Measurements from ENCODE around the gene MCC. TPM values are rescaled to one million over a fixed set of nuclear protein-coding genes. Genes with fewer than 3 reads are reported as not detected.

Gene MCC
- total RNA-seq, 1 donor from 2014 or later, result 2.5 TPM

GRCh38 chr5:113106821-113107220 is 381.4 kb downstream of the MCC start:
- H3K36me3 Mint-ChIP-seq, result no peaks in the 10 kb centered on the region
- no peak overlapping the region for H3K4me3 ChIP-seq

GRCh38 chr5:113105693-113106280 is 382.5 kb downstream of the MCC start:
- Histone ChIP-seq H4K20me1 (ENCODE audit: low read depth) (no peaks in the 10 kb centered on the region), H3F3A (ENCODE audit: low read depth) (no peaks in the 10 kb centered on the region), H3K36me3 (no peaks in the 10 kb centered on the region), H3K79me2 (ENCODE audit: low read depth) (no peaks in the 10 kb centered on the region), H3K9me3 (ENCODE audit: low read depth) (no peaks in the 10 kb centered on the region), H3K9ac (no peak overlapping the region), H3K27me3 (no peaks in the 10 kb centered on the region), H3K4me2 (no peak overlapping the region), H3K4me1 (no peaks in the 10 kb centered on the region), H3K4me3 (no peak overlapping the region), H3K27ac (no peak overlapping the region), H2AFZ (replicated peaks) (no peak overlapping the region)
- Mint-ChIP-seq H3K4me1 (no peaks in the 10 kb centered on the region), H3K9me3 (no peaks in the 10 kb centered on the region), H3K27me3 (ENCODE audit: insufficient read depth, low read depth) (peaks cover 2% of the 10 kb centered on the region), H3K4me3 (no peak overlapping the region), H3K27ac (no peak overlapping the region), H3K36me3 (no peaks in the 10 kb centered on the region)
- no peak for TF ChIP-seq CTCF (IDR thresholded peaks at IDR 0.05)
- TF ChIP-seq EZH2phosphoT487 (IDR thresholded peaks at IDR 0.05), result no peak
- no peak for TF ChIP-seq EZH2 (IDR thresholded peaks at IDR 0.05)
- no peak for DNase-seq (ENCODE audit: low spot score)

More at GRCh38 chr5:113106821-113107220, 381.4 kb downstream of the MCC start:
- Histone ChIP-seq H3K79me2 (ENCODE audit: low read depth) (no peaks in the 10 kb centered on the region), H3K9me3 (ENCODE audit: low read depth) (no peaks in the 10 kb centered on the region), H3K4me1 (no peaks in the 10 kb centered on the region), H3K9ac (no peak overlapping the region), H3K4me2 (no peak overlapping the region), H3K36me3 (no peaks in the 10 kb centered on the region), H2AFZ (replicated peaks) (no peak overlapping the region), H3K27me3 (no peaks in the 10 kb centered on the region), H3F3A (ENCODE audit: low read depth) (no peaks in the 10 kb centered on the region), H3K27ac (no peak overlapping the region), H4K20me1 (ENCODE audit: low read depth) (no peaks in the 10 kb centered on the region)
- TF ChIP-seq EZH2phosphoT487 (IDR thresholded peaks at IDR 0.05) (no peak), CTCF (IDR thresholded peaks at IDR 0.05) (no peak), EZH2 (IDR thresholded peaks at IDR 0.05) (no peak)
- no peak for DNase-seq (ENCODE audit: low spot score)
- no peaks in the 10 kb centered on the region for H3K4me1 Mint-ChIP-seq
- no peaks in the 10 kb centered on the region for H3K27me3 Mint-ChIP-seq (ENCODE audit: insufficient read depth, low read depth)
- H3K9me3 Mint-ChIP-seq, result no peaks in the 10 kb centered on the region
- H3K27ac Mint-ChIP-seq, result no peak overlapping the region
- no peak overlapping the region for H3K4me3 Mint-ChIP-seq

GRCh38 chr5:113103330-113103729 is 384.9 kb downstream of the MCC start:
- Histone ChIP-seq H4K20me1 (ENCODE audit: low read depth) (no peaks in the 10 kb centered on the region), H3K4me1 (peaks cover 7% of the 10 kb centered on the region), H3F3A (ENCODE audit: low read depth) (no peaks in the 10 kb centered on the region), H3K9ac (no peak overlapping the region), H3K27ac (no peak overlapping the region), H3K79me2 (ENCODE audit: low read depth) (no peaks in the 10 kb centered on the region), H3K4me3 (no peak overlapping the region), H3K4me2 (no peak overlapping the region), H3K36me3 (no peaks in the 10 kb centered on the region), H3K27me3 (no peaks in the 10 kb centered on the region), H2AFZ (replicated peaks) (no peak overlapping the region), H3K9me3 (ENCODE audit: low read depth) (no peaks in the 10 kb centered on the region)
- no peaks in the 10 kb centered on the region for H3K9me3 Mint-ChIP-seq
- no peak overlapping the region for H3K4me3 Mint-ChIP-seq
- H3K27me3 Mint-ChIP-seq (ENCODE audit: insufficient read depth, low read depth), result peaks cover 4% of the 10 kb centered on the region
- DNase-seq (ENCODE audit: low spot score), result no peak
- peak overlapping the region; percentile 44 for H3K27ac Mint-ChIP-seq
- no peaks in the 10 kb centered on the region for H3K36me3 Mint-ChIP-seq
- H3K4me1 Mint-ChIP-seq, result no peaks in the 10 kb centered on the region
- TF ChIP-seq CTCF (IDR thresholded peaks at IDR 0.05) (no peak), EZH2phosphoT487 (IDR thresholded peaks at IDR 0.05) (no peak), EZH2 (IDR thresholded peaks at IDR 0.05) (no peak)
